Urinary bladder (tissue), 4 donors: ENCODE results near the gene CDC14C. TPM values are rescaled to one million over a fixed set of nuclear protein-coding genes. Genes with fewer than 3 reads are reported as not detected.
"Not testable (repeated sequence)": the region's sequence is repeated elsewhere in the genome, so short reads cannot be mapped to it uniquely, and the experiment has no call there.

Experiments used
- DNase-seq: peaks from one replicate; pipeline ENCODE4 v3.0.0-alpha.2; 2015; ENCODE audit errors: extremely low spot score
- H3K27ac ChIP-seq: one replicate; pipeline ENCODE4 v1.5.1; 2013; ENCODE audit warnings: low read depth, mild to moderate bottlenecking, moderate library complexity
- H3K36me3 ChIP-seq: one replicate; pipeline ENCODE4 v1.6.1; 2013; ENCODE audit warnings: mild to moderate bottlenecking, moderate library complexity; ENCODE audit not compliant: insufficient read depth
- H3K4me1 ChIP-seq: one replicate; pipeline ENCODE4 v1.6.1; 2013; ENCODE audit warnings: mild to moderate bottlenecking, moderate library complexity; ENCODE audit not compliant: insufficient read depth
- H3K4me3 ChIP-seq: one replicate; pipeline ENCODE4 v1.5.1; 2013; ENCODE audit warnings: low read depth, low read length
- WGBS: extraction: QIAGEN DNeasy Blood & Tissue Kit; methylation state at CpG from one replicate; pipeline ENCODE4 v1.1.7; 2013; 5-methylcytosine and 5-hydroxymethylcytosine counted together
- polyA plus RNA-seq: library from polyadenylated mRNA; stranded (reverse); fragments of 200-250 nt; gene quantifications from one replicate; pipeline ENCODE4 v1.2.3, GENCODE V29; 2013
- total RNA-seq: library from RNA; depleted of rRNA; stranded (reverse); fragments of >200 nt; gene quantifications from one replicate; pipeline ENCODE4 v1.2.3, GENCODE V29; 2014
- donor health status: healthy with polysubstance abuse.
- donor health status: healthy.

The CDC14C gene
- total RNA-seq: not detected
- 0.09 TPM for polyA plus RNA-seq

GRCh38 chr7:48924433-48924832 is at the start of gene CDC14C:
CDC14C (plus strand) TSS chr7:48924547; CDS start chr7:48924673, 126 bp downstream.
- H3K4me1 ChIP-seq: no peaks in the 10 kb centered on the region
- 95% methylated on average over 46 of the region's 46 CpGs for WGBS
- no peak within 1 kb of the TSS for H3K27ac ChIP-seq
- DNase-seq: no peak
- H3K4me3 ChIP-seq: no peak within 1 kb of the TSS
- H3K36me3 ChIP-seq: no peaks in the 10 kb centered on the region

- no peak overlapping the region for H3K4me3 ChIP-seq
- no peak for DNase-seq
- H3K36me3 ChIP-seq: no peaks in the 10 kb centered on the region
- no peak overlapping the region for H3K27ac ChIP-seq
- WGBS: 43% methylated on average over 14 of the region's 14 CpGs
- no peaks in the 10 kb centered on the region for H3K4me1 ChIP-seq
These were observed 49.1 kb upstream of the CDC14C start for GRCh38 chr7:48875045-48875916.

GRCh38 chr7:48876087-48876486 is 48.3 kb upstream of the CDC14C start:
- Histone ChIP-seq H3K4me1 (no peaks in the 10 kb centered on the region), H3K27ac (no peak overlapping the region), H3K4me3 (no peak overlapping the region), H3K36me3 (no peaks in the 10 kb centered on the region)
- no peak for DNase-seq
- WGBS: 79% methylated on average over 3 of the region's 3 CpGs

- Histone ChIP-seq H3K36me3 (no peaks in the 10 kb centered on the region), H3K27ac (no peak overlapping the region), H3K4me1 (no peaks in the 10 kb centered on the region), H3K4me3 (no peak overlapping the region)
- no peak for DNase-seq
- 72% methylated on average over 2 of the region's 2 CpGs for WGBS
These were observed 43.5 kb upstream of the CDC14C start for GRCh38 chr7:48880851-48881250.

GRCh38 chr7:48887500-48887899 is 36.8 kb upstream of the CDC14C start:
- no peaks in the 10 kb centered on the region for H3K36me3 ChIP-seq
- DNase-seq: no peak
- no peak overlapping the region for H3K4me3 ChIP-seq
- 59% methylated on average over 2 of the region's 2 CpGs for WGBS
- no peak overlapping the region for H3K27ac ChIP-seq
- no peaks in the 10 kb centered on the region for H3K4me1 ChIP-seq

- 73% methylated on average over 1 of the region's 1 CpG for WGBS
- no peaks in the 10 kb centered on the region for H3K36me3 ChIP-seq
- H3K4me1 ChIP-seq: no peaks in the 10 kb centered on the region
- no peak overlapping the region for H3K27ac ChIP-seq
- no peak for DNase-seq
- no peak overlapping the region for H3K4me3 ChIP-seq
These were observed 29.8 kb upstream of the CDC14C start for GRCh38 chr7:48894574-48894973.

- no peak overlapping the region for H3K27ac ChIP-seq
- no peaks in the 10 kb centered on the region for H3K4me1 ChIP-seq
- DNase-seq: no peak
- WGBS: 91% methylated on average over 2 of the region's 2 CpGs
- no peaks in the 10 kb centered on the region for H3K36me3 ChIP-seq
- H3K4me3 ChIP-seq: no peak overlapping the region
These were observed 24.4 kb upstream of the CDC14C start for GRCh38 chr7:48899932-48900331.

- no peak overlapping the region for H3K27ac ChIP-seq
- H3K4me3 ChIP-seq: no peak overlapping the region
- DNase-seq: no peak
- no peaks in the 10 kb centered on the region for H3K36me3 ChIP-seq
- 76% methylated on average over 3 of the region's 3 CpGs for whole genome bisulfite sequencing
- no peaks in the 10 kb centered on the region for H3K4me1 ChIP-seq
These were observed 22.4 kb upstream of the CDC14C start for GRCh38 chr7:48901966-48902365.

- Histone ChIP-seq H3K36me3 (no peaks in the 10 kb centered on the region), H3K27ac (no peak overlapping the region), H3K4me1 (no peaks in the 10 kb centered on the region), H3K4me3 (no peak overlapping the region)
- no peak for DNase-seq
- 75% methylated on average over 1 of the region's 1 CpG for WGBS
These were observed 19.4 kb upstream of the CDC14C start for GRCh38 chr7:48904975-48905374.

GRCh38 chr7:48905686-48906085 is 18.7 kb upstream of the CDC14C start:
- not testable (repeated sequence) for H3K4me1 ChIP-seq, H3K36me3 ChIP-seq, H3K4me3 ChIP-seq, DNase-seq, H3K27ac ChIP-seq
- 88% methylated on average over 6 of the region's 6 CpGs for WGBS

- H3K27ac ChIP-seq, H3K4me3 ChIP-seq, H3K4me1 ChIP-seq, DNase-seq, H3K36me3 ChIP-seq: not testable (repeated sequence)
- whole genome bisulfite sequencing: 85% methylated on average over 5 of the region's 5 CpGs
These were observed 14.5 kb upstream of the CDC14C start for GRCh38 chr7:48909887-48910286.

GRCh38 chr7:48931481-48931880 is 7.1 kb downstream of the CDC14C start:
- no peak overlapping the region for H3K4me3 ChIP-seq
- WGBS: 91% methylated on average over 2 of the region's 2 CpGs

GRCh38 chr7:48932126-48932910 is 8.0 kb downstream of the CDC14C start:
- 75% methylated on average over 2 of the region's 2 CpGs for WGBS
- no peak overlapping the region for H3K27ac ChIP-seq
- H3K4me3 ChIP-seq: no peak overlapping the region
- H3K4me1 ChIP-seq: no peaks in the 10 kb centered on the region
- DNase-seq: no peak
- no peaks in the 10 kb centered on the region for H3K36me3 ChIP-seq

More at GRCh38 chr7:48931481-48931880, 7.1 kb downstream of the CDC14C start:
- no peaks in the 10 kb centered on the region for H3K36me3 ChIP-seq
- H3K4me1 ChIP-seq: no peaks in the 10 kb centered on the region
- DNase-seq: no peak
- no peak overlapping the region for H3K27ac ChIP-seq

- DNase-seq: no peak
- WGBS: 57% methylated on average over 3 of the region's 3 CpGs
- H3K4me3 ChIP-seq: no peak overlapping the region
- no peaks in the 10 kb centered on the region for H3K4me1 ChIP-seq
- H3K36me3 ChIP-seq: no peaks in the 10 kb centered on the region
- no peak overlapping the region for H3K27ac ChIP-seq
These were observed 9.3 kb downstream of the CDC14C start for GRCh38 chr7:48933549-48934085.
